ENCODE results near the gene GPR146. TPM values are rescaled to one million over a fixed set of nuclear protein-coding genes. Genes with fewer than 3 reads are reported as not detected.

Gene GPR146
- total RNA-seq, 1 experiment from 2014 or later, result 2.9 TPM

DNA sequence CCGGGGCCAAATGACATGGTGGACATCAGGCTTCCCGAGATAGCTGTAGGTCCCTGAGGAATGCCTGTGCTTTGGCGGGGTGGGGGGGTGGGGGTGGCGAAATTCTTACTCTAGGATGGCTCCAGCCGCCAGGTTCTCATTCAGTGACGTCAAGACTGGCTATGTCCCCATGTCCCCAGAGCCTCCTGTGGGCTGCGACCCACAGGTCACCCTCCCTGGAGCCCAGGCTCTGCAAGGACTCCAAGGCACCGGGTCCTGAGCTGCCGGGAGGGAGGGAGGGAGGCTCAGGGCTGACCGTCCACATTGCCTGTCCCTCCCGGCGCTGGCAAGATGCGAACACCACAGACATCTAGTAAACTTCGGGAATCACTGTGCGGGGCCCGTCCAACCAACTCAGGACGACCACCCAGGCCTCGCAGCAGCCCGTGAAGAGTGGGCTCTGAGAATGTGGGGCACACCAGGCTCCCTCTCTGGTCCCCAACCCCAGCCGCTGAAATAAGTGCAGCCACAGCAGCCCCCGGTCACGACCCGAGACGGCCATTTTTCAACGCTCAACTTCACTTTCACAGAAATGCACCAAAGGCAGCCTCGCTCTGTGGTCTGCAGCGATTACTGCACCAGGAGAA is 12.6 kb downstream of the GPR146 start:
- Histone ChIP-seq H3K4me1 (ENCODE audit: control insufficient read depth, insufficient read depth, low read length) (peaks cover 7% of the 10 kb centered on the region; the same call in 1 of the 2 replicates), H3K27me3 (ENCODE audit: control insufficient read depth, insufficient read depth, low read length) (no peaks in the 10 kb centered on the region), H3K4me3 (ENCODE audit: low read depth in 2 of 2, low read length in 2 of 2) (no peak overlapping the region), H3K27ac (ENCODE audit: low read length) (no peak overlapping the region), H3K36me3 (ENCODE audit: control insufficient read depth, insufficient read depth, low read length) (no peaks in the 10 kb centered on the region), H3K9me3 (ENCODE audit: control insufficient read depth, insufficient read depth, low read depth, low read length) (no peaks in the 10 kb centered on the region)
- no TSS peak for BruUV-seq (replicated peaks)
- ChIA-PET POLR2A (interaction anchor here (0.6 kb wide), 1 partner anchor 9 kb away, joined by 3 read pairs; no protein-coding TSS in a partner anchor), CTCF (no interaction called here)
- ATAC-seq (no peak), DNase-seq (ENCODE audit: low read depth, low spot score) (no peak)
- in situ Hi-C loops (cut with HindIII; ENCODE audit: low pct_unique_long_range_greater_than_20kb, low sequenced_read_pairs), result no loop called here
- TF ChIP-seq, protein P1, sequence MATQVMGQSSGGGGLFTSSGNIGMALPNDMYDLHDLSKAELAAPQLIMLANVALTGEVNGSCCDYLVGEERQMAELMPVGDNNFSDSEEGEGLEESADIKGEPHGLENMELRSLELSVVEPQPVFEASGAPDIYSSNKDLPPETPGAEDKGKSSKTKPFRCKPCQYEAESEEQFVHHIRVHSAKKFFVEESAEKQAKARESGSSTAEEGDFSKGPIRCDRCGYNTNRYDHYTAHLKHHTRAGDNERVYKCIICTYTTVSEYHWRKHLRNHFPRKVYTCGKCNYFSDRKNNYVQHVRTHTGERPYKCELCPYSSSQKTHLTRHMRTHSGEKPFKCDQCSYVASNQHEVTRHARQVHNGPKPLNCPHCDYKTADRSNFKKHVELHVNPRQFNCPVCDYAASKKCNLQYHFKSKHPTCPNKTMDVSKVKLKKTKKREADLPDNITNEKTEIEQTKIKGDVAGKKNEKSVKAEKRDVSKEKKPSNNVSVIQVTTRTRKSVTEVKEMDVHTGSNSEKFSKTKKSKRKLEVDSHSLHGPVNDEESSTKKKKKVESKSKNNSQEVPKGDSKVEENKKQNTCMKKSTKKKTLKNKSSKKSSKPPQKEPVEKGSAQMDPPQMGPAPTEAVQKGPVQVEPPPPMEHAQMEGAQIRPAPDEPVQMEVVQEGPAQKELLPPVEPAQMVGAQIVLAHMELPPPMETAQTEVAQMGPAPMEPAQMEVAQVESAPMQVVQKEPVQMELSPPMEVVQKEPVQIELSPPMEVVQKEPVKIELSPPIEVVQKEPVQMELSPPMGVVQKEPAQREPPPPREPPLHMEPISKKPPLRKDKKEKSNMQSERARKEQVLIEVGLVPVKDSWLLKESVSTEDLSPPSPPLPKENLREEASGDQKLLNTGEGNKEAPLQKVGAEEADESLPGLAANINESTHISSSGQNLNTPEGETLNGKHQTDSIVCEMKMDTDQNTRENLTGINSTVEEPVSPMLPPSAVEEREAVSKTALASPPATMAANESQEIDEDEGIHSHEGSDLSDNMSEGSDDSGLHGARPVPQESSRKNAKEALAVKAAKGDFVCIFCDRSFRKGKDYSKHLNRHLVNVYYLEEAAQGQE (IDR thresholded peaks at IDR 0.05; ENCODE audit: insufficient read depth in 1 of 2, low read depth in 2 of 2, low read length in 1 of 2), result no peak
- TF ChIP-seq TCF7L2 (IDR thresholded peaks at IDR 0.05; ENCODE audit: low read depth, low read length) (no peak), POLR2AphosphoS5 (IDR thresholded peaks at IDR 0.05; ENCODE audit: low read depth, low read length) (no peak), SIN3A (IDR thresholded peaks at IDR 0.05; ENCODE audit: borderline replicate concordance, insufficient read depth, low read depth, low read length) (no peak)
- TF ChIP-seq, protein P2, sequence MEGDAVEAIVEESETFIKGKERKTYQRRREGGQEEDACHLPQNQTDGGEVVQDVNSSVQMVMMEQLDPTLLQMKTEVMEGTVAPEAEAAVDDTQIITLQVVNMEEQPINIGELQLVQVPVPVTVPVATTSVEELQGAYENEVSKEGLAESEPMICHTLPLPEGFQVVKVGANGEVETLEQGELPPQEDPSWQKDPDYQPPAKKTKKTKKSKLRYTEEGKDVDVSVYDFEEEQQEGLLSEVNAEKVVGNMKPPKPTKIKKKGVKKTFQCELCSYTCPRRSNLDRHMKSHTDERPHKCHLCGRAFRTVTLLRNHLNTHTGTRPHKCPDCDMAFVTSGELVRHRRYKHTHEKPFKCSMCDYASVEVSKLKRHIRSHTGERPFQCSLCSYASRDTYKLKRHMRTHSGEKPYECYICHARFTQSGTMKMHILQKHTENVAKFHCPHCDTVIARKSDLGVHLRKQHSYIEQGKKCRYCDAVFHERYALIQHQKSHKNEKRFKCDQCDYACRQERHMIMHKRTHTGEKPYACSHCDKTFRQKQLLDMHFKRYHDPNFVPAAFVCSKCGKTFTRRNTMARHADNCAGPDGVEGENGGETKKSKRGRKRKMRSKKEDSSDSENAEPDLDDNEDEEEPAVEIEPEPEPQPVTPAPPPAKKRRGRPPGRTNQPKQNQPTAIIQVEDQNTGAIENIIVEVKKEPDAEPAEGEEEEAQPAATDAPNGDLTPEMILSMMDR (IDR thresholded peaks at IDR 0.05), result no peak
- intact Hi-C loops (cut with micrococcal nuclease; ENCODE audit: unreplicated experiment), result no loop called here

DNA sequence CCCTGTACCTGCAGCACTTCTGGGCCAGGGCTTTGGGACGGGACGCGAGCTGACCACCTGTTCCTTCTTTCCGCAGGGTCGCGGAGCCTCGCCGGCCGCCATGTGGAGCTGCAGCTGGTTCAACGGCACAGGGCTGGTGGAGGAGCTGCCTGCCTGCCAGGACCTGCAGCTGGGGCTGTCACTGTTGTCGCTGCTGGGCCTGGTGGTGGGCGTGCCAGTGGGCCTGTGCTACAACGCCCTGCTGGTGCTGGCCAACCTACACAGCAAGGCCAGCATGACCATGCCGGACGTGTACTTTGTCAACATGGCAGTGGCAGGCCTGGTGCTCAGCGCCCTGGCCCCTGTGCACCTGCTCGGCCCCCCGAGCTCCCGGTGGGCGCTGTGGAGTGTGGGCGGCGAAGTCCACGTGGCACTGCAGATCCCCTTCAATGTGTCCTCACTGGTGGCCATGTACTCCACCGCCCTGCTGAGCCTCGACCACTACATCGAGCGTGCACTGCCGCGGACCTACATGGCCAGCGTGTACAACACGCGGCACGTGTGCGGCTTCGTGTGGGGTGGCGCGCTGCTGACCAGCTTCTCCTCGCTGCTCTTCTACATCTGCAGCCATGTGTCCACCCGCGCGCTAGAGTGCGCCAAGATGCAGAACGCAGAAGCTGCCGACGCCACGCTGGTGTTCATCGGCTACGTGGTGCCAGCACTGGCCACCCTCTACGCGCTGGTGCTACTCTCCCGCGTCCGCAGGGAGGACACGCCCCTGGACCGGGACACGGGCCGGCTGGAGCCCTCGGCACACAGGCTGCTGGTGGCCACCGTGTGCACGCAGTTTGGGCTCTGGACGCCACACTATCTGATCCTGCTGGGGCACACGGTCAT is 13.3 kb downstream of the GPR146 start:
- ATAC-seq (no peak), DNase-seq (ENCODE audit: low read depth, low spot score) (no peak)
- no peaks in the 10 kb centered on the region for H3K36me3 ChIP-seq (ENCODE audit: control insufficient read depth, insufficient read depth, low read length)
- H3K27me3 ChIP-seq (ENCODE audit: control insufficient read depth, insufficient read depth, low read length), result no peaks in the 10 kb centered on the region
- no peak overlapping the region for H3K27ac ChIP-seq (ENCODE audit: low read length)
- POLR2A ChIA-PET, result no interaction called here
- H3K4me3 ChIP-seq (ENCODE audit: low read depth in 2 of 2, low read length in 2 of 2), result no peak overlapping the region
- peaks cover 7% of the 10 kb centered on the region; the same call in 1 of the 2 replicates for H3K4me1 ChIP-seq (ENCODE audit: control insufficient read depth, insufficient read depth, low read length)
- TF ChIP-seq, protein P1 (IDR thresholded peaks at IDR 0.05; ENCODE audit: insufficient read depth in 1 of 2, low read depth in 2 of 2, low read length in 1 of 2), result no peak
- TF ChIP-seq TCF7L2 (IDR thresholded peaks at IDR 0.05; ENCODE audit: low read depth, low read length), result no peak
- no peak for TF ChIP-seq POLR2AphosphoS5 (IDR thresholded peaks at IDR 0.05; ENCODE audit: low read depth, low read length)
- TF ChIP-seq, protein P2 (IDR thresholded peaks at IDR 0.05), result no peak
- no peak for TF ChIP-seq SIN3A (IDR thresholded peaks at IDR 0.05; ENCODE audit: borderline replicate concordance, insufficient read depth, low read depth, low read length)
- in situ Hi-C loops (cut with HindIII; ENCODE audit: low pct_unique_long_range_greater_than_20kb, low sequenced_read_pairs) (no loop called here), intact Hi-C loops (cut with micrococcal nuclease; ENCODE audit: unreplicated experiment) (no loop called here)
- no TSS peak for BruUV-seq (replicated peaks)
- CTCF ChIA-PET, result interaction anchor here (1.1 kb wide), 1 partner anchor 13 kb away, joined by 3 read pairs; the partner anchor contains the start of gene GPR146
- no peaks in the 10 kb centered on the region for H3K9me3 ChIP-seq (ENCODE audit: control insufficient read depth, insufficient read depth, low read depth, low read length)

Measured in Panc1 (cell line).